ENCODE measurements around the gene DIS3L2. TPM values are rescaled to one million over a fixed set of nuclear protein-coding genes. Genes with fewer than 3 reads are reported as not detected.

The DIS3L2 gene
- total RNA-seq, 4 donors from 2014 or later = 52.8 to 74.9 (median 61.8) TPM

GRCh38 chr2:232038251-232038880 lies 76.9 kb downstream of the DIS3L2 start:
- peaks cover 0 to 13% (median 4%) of the 10 kb centered on the region in 4 donors for H3K9me3 ChIP-seq
- peak overlapping the region in 1 of 4 donors; percentile 48 for H3K27ac ChIP-seq
- peaks cover 0 to 31% (median 0%) of the 10 kb centered on the region in 3 donors for H3K36me3 ChIP-seq
- H3K27me3 ChIP-seq = no peaks in the 10 kb centered on the region
- DNase-seq (ENCODE audit: low spot score in 2 of 2) = no peak
- WGBS, 2 donors = 62 to 64% methylated on average over 1 of the region's 1 CpG
- peaks cover 0 to 23% (median 13%) of the 10 kb centered on the region in 4 donors for H3K4me1 ChIP-seq
- TF ChIP-seq CTCF (IDR thresholded peaks at IDR 0.05) (no peak), POLR2A (IDR thresholded peaks at IDR 0.05) (no peak), EP300 (IDR thresholded peaks at IDR 0.05) (no peak)
- H3K4me3 ChIP-seq = no peak overlapping the region

- no peak overlapping the region for H3K4me3 ChIP-seq
- peaks cover 0 to 23% (median 13%) of the 10 kb centered on the region in 4 donors for H3K4me1 ChIP-seq
- H3K27ac ChIP-seq = peak overlapping the region in 2 of 4 donors; percentile 36 to 48
- TF ChIP-seq CTCF (IDR thresholded peaks at IDR 0.05) (no peak), POLR2A (IDR thresholded peaks at IDR 0.05) (no peak), EP300 (IDR thresholded peaks at IDR 0.05) (no peak)
- no peak for DNase-seq (ENCODE audit: low spot score in 2 of 2)
- H3K36me3 ChIP-seq = peaks cover 0 to 31% (median 0%) of the 10 kb centered on the region in 3 donors
- 31 to 45% methylated on average over 7 of the region's 7 CpGs for WGBS, 2 donors
- no peaks in the 10 kb centered on the region for H3K27me3 ChIP-seq
- peaks cover 0 to 13% (median 4%) of the 10 kb centered on the region in 4 donors for H3K9me3 ChIP-seq
Observed at GRCh38 chr2:232038881-232039485, 77.5 kb downstream of the DIS3L2 start.

GRCh38 chr2:232042911-232043574 lies 81.5 kb downstream of the DIS3L2 start:
- WGBS, 2 donors = 89 to 92% methylated on average over 2 of the region's 2 CpGs
- TF ChIP-seq CTCF (IDR thresholded peaks at IDR 0.05) = no peak
- no peak for TF ChIP-seq POLR2A (IDR thresholded peaks at IDR 0.05)
- TF ChIP-seq EP300 (IDR thresholded peaks at IDR 0.05) = no peak
- Histone ChIP-seq H3K27ac (no peak overlapping the region), H3K4me1 (peaks cover 0 to 23% (median 13%) of the 10 kb centered on the region in 4 donors), H3K9me3 (no peaks in the 10 kb centered on the region), H3K27me3 (no peaks in the 10 kb centered on the region), H3K4me3 (no peak overlapping the region), H3K36me3 (peaks cover 0 to 8% (median 0%) of the 10 kb centered on the region in 3 donors)
- no peak for DNase-seq (ENCODE audit: low spot score in 2 of 2)

- Histone ChIP-seq H3K36me3 (peaks cover 0 to 8% (median 0%) of the 10 kb centered on the region in 3 donors), H3K4me1 (peaks cover 0 to 15% (median 9%) of the 10 kb centered on the region in 4 donors), H3K27ac (no peak overlapping the region), H3K27me3 (no peaks in the 10 kb centered on the region), H3K9me3 (no peaks in the 10 kb centered on the region), H3K4me3 (no peak overlapping the region)
- TF ChIP-seq EP300 (IDR thresholded peaks at IDR 0.05) (no peak), POLR2A (IDR thresholded peaks at IDR 0.05) (no peak), CTCF (IDR thresholded peaks at IDR 0.05) (no peak)
- no peak for DNase-seq (ENCODE audit: low spot score in 2 of 2)
Observed at GRCh38 chr2:232043966-232044365, 82.5 kb downstream of the DIS3L2 start.

- Histone ChIP-seq H3K4me1 (no peaks in the 10 kb centered on the region), H3K27ac (no peak overlapping the region), H3K27me3 (no peaks in the 10 kb centered on the region), H3K4me3 (no peak overlapping the region), H3K9me3 (no peaks in the 10 kb centered on the region), H3K36me3 (peaks cover 0 to 8% (median 0%) of the 10 kb centered on the region in 3 donors)
- no peak for TF ChIP-seq POLR2A (IDR thresholded peaks at IDR 0.05)
- no peak for TF ChIP-seq CTCF (IDR thresholded peaks at IDR 0.05)
- TF ChIP-seq EP300 (IDR thresholded peaks at IDR 0.05) = no peak
- 83 to 94% methylated on average over 4 of the region's 4 CpGs for WGBS, 2 donors
- DNase-seq (ENCODE audit: low spot score in 2 of 2) = no peak
Observed at GRCh38 chr2:232049350-232049749, 87.8 kb downstream of the DIS3L2 start.
